Uterus (tissue), 2 donors: ENCODE data around the gene MCM9.

Experiments
- CTCF ChIP-seq, 4 experiments: fragments of 200-600 bp in 2 of 4; fragments of 450-650 bp in 2 of 4; sonication (generic) in 2 of 4; IDR thresholded peaks; one replicate each; pipeline ENCODE4 v1.5.1; 2016 to 2019; ENCODE audit warnings: antibody characterized with exemption in 4 of 4, mild to moderate bottlenecking in 2 of 4, moderate library complexity in 1 of 4
- POLR2A ChIP-seq, 2 donors: fragments of 450-650 bp; IDR thresholded peaks; one replicate each; pipeline ENCODE4 v1.6.1; 2016; ENCODE audit warnings: antibody characterized with exemption in 2 of 2, mild to moderate bottlenecking in 1 of 2, moderate library complexity in 1 of 2

- no peak for TF ChIP-seq CTCF (IDR thresholded peaks at IDR 0.05)
- TF ChIP-seq POLR2A (IDR thresholded peaks at IDR 0.05) = no peak
These were observed 166.0 kb downstream of the MCM9 start for GRCh38 chr6:118768904-118769325.
